GM10248 (cell line): ENCODE measurements around the gene PLCB4.

ENCODE experiments used
- CTCF ChIA-PET: fragments of 300-600 bp; sonication (Branson Sonifier 250); formaldehyde crosslinking; extraction: SDS; loops from one replicate; lab custom pipeline; 2021; ENCODE audit warnings: antibody characterized with exemption; lab: Yijun Ruan, JAX
- POLR2A ChIA-PET: fragments of 350-650 bp; sonication (Branson Sonifier 250); formaldehyde crosslinking; extraction: SDS; loops from one replicate; lab custom pipeline; 2020; ENCODE audit warnings: antibody characterized with exemption; lab: Yijun Ruan, JAX
- DNase-seq: peaks from one replicate; pipeline ENCODE4 v3.0.0; 2012; ENCODE audit errors: extremely low spot score
- TF ChIP-seq, protein P1 (sequence below): IDR thresholded peaks from 2 replicates; pipeline ENCODE4 v1.5.1; 2012; ENCODE audit warnings: mild to moderate bottlenecking, low read depth; ENCODE audit errors: extremely low read depth, missing control alignments, control extremely low read depth

The PLCB4 gene

DNA sequence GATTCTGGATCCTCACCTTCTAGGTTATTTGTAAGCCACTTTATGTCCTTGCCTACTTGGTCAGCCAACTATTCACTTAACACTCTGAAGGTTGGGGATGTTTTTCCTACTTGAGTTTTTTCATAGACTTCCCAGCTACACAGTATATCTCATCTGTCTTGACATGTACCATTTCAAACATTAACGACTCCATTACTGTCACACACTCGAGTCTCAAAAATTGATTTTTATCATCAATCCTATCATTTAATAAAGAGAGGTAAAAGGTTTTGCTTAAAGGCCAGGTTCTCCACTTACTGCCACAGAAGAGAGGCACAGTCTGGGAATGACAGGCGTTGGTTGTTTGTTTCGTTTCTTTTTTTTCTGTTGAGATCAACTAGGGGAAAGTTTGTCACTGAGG is 407.3 kb downstream of the PLCB4 start:
- ChIA-PET POLR2A (no interaction called here), CTCF (interaction anchor here (0.9 to 2.1 kb wide), 4 partner anchors 8 to 19 kb away, joined by 3 to 5 read pairs (median 4); no protein-coding TSS in a partner anchor)
- TF ChIP-seq, protein P1, sequence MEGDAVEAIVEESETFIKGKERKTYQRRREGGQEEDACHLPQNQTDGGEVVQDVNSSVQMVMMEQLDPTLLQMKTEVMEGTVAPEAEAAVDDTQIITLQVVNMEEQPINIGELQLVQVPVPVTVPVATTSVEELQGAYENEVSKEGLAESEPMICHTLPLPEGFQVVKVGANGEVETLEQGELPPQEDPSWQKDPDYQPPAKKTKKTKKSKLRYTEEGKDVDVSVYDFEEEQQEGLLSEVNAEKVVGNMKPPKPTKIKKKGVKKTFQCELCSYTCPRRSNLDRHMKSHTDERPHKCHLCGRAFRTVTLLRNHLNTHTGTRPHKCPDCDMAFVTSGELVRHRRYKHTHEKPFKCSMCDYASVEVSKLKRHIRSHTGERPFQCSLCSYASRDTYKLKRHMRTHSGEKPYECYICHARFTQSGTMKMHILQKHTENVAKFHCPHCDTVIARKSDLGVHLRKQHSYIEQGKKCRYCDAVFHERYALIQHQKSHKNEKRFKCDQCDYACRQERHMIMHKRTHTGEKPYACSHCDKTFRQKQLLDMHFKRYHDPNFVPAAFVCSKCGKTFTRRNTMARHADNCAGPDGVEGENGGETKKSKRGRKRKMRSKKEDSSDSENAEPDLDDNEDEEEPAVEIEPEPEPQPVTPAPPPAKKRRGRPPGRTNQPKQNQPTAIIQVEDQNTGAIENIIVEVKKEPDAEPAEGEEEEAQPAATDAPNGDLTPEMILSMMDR: no peak
- no peak for DNase-seq

DNA sequence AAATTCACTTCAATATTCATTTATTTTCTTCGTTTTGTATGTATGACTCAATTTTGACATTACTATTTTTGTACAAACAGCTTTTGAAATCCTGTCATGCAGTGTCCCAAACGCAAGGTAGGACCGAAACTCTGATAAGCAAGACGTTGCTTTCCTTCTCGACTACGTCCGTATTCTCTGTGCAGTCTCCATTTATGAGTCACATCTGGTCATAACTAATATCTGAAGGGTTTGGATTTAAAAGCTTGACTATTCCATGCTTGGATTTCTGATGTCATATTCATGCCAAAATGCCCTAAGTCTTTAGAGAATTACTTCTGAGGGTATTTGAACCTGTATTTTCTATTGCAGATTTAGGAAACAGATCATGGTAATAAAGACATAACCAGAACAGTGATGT is 407.8 kb downstream of the PLCB4 start:
- ChIA-PET CTCF (interaction anchor here (0.9 to 2.1 kb wide), 3 partner anchors 8 to 19 kb away, joined by 3 to 5 read pairs (median 5); no protein-coding TSS in a partner anchor), POLR2A (no interaction called here)
- TF ChIP-seq, protein P1: no peak
- DNase-seq: no peak

DNA sequence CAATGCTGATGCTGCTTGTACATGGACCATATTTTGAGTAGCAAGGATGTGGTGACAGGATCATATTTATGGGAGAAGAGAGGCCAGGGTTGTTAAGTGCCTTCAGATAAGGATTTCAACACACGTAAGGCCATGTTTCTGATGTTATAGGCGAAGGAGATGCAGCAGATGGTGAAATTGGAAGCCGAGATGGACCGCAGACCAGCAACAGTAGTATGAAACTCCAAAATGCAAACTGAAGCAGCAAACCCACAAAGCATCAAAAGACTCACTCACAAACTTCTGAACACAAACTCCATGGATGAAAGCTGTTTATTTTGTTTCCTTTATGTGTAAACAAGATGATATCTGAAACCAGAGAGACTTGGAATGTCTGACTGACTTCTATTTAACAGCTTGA is 409.9 kb downstream of the PLCB4 start:
- no peak for DNase-seq
- ChIA-PET CTCF (no interaction called here), POLR2A (no interaction called here)
- TF ChIP-seq, protein P1: no peak

DNA sequence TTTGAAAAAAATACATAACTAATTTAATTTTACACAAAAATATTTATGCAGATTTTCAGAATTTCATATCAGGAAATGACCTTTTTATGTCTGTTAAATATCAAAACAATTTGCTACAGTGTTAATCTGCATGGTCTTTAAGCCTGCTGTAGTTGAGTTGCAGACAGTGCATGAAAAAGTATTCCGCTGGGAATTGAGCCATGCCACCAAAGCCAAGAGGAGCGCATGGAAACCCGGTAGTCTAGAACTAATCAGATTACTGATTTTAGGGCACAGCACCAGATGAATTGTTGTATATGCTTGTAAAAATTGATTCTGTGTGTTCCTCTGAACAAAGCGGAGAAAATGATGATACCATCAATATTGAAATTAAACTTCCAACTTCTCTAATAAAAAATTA is 411.2 kb downstream of the PLCB4 start:
- no peak for DNase-seq
- ChIA-PET POLR2A (no interaction called here), CTCF (no interaction called here)
- TF ChIP-seq, protein P1: no peak

DNA sequence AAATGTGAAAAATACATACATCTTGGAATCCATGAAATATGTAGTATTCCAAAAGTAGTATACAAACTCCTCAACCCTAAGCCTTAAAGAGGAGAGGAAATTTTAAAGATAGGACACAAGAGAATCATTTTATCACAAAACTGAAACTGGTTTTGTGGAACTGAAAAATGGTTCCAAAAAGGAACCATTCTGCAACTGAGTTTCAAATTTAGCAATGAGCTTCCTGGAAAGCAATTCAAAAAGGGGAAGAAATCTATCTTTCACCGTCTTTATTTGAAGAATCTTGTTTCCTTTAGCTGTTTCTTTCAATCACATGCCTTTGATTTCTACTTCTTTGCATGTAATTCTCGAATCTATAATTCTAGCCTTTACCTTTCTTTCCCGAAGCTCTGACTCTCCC is 413.3 kb downstream of the PLCB4 start:
- CTCF ChIA-PET: interaction anchor here (1.6 kb wide), 1 partner anchor 9 kb away, joined by 4 read pairs; no protein-coding TSS in a partner anchor
- DNase-seq: no peak
- POLR2A ChIA-PET: no interaction called here
- TF ChIP-seq, protein P1: no peak

DNA sequence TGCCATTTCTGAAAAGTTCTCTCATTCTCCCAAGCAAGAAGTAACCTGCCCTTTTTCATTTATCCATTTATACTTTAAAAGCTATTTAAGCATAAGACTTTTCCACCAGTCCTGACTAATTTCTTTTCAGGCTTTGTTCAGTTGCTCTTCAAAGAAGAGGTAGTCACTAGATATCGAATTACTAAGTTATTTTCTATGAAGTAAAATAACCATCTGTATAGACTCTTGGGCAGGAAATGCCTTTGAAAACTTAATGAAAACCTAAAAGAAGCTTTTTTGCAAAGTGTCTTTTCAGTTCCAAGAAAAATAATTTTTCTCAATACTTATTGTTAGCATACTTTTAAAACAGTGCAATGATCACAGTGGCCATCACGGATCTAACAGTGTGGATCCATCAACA is 414.2 kb downstream of the PLCB4 start:
- CTCF ChIA-PET: interaction anchor here (1.6 kb wide), 1 partner anchor 10 kb away, joined by 4 read pairs; no protein-coding TSS in a partner anchor
- TF ChIP-seq, protein P1: no peak
- POLR2A ChIA-PET: no interaction called here

More for the DNA sequence above, 414.2 kb downstream of the PLCB4 start:
- no peak for DNase-seq
